Liver (tissue), 3 donors: ENCODE results near the gene ARPIN.

Experiments
- ATF3 ChIP-seq: IDR thresholded peaks from 2 replicates; pipeline ENCODE4 v1.6.1; 2016; ENCODE audit warnings: antibody characterized with exemption
- CTCF ChIP-seq: fragments of 150-350 bp; IDR thresholded peaks from 2 replicates; pipeline ENCODE4 v1.5.1; 2017; ENCODE audit warnings: improper control_type of control experiment, low read depth, low read length; ENCODE audit not compliant: missing input control
- GABPA ChIP-seq, 2 donors: IDR thresholded peaks in 1 of 2; conservative IDR thresholded peaks in 1 of 2; 2 replicates each; pipeline ENCODE4 v1.6.1; 2016; ENCODE audit warnings: antibody characterized with exemption in 2 of 2, mild to moderate bottlenecking in 1 of 2, moderate library complexity in 1 of 2
- TAF1 ChIP-seq: conservative IDR thresholded peaks from 2 replicates; pipeline ENCODE4 v1.6.1; 2016; ENCODE audit warnings: antibody characterized with exemption, mild to moderate bottlenecking
- donor health status: healthy.
- donor health status: healthy.

GRCh38 chr15:89880727-89881126 is 32.0 kb downstream of the ARPIN start:
- TF ChIP-seq TAF1 (no peak), GABPA (IDR thresholded peaks at IDR 0.05 in 1 of 2, conservative IDR thresholded peaks at IDR 0.05 in 1 of 2) (no peak), CTCF (no peak), ATF3 (no peak)
